Pons (tissue), 1 donor: ENCODE measurements around the gene ANKRD34C.
"Not testable (repeated sequence)": the region's sequence is repeated elsewhere in the genome, so short reads cannot be mapped to it uniquely, and the experiment has no call there.

Experiments
- DNase-seq: peaks from one replicate; pipeline ENCODE4 v3.0.0-alpha.2; 2016; ENCODE audit warnings: low spot score

The ANKRD34C gene

GRCh38 chr15:79310985-79311900 is 28.7 kb downstream of the ANKRD34C start, which contains the start of gene TMED3:
TMED3 (plus strand) TSS chr15:79311112; CDS start chr15:79311250, 138 bp downstream.
- DNase-seq, result peak; percentile 49

- DNase-seq, result no peak
Measured at GRCh38 chr15:79311901-79312553, 29.5 kb downstream of the ANKRD34C start.

GRCh38 chr15:79314186-79314585 is 31.7 kb downstream of the ANKRD34C start:
- no peak for DNase-seq

- DNase-seq, result peak; percentile 2
Measured at GRCh38 chr15:79314811-79315210, 32.3 kb downstream of the ANKRD34C start.

- DNase-seq, result peak; percentile 73
Measured at GRCh38 chr15:79315623-79316328, 33.3 kb downstream of the ANKRD34C start.

- no peak for DNase-seq
Measured at GRCh38 chr15:79316864-79317263, 34.3 kb downstream of the ANKRD34C start.

- not testable (repeated sequence) for DNase-seq
Measured at GRCh38 chr15:79319973-79320372, 37.5 kb downstream of the ANKRD34C start.

GRCh38 chr15:79321876-79322275 is 39.4 kb downstream of the ANKRD34C start:
- no peak for DNase-seq

- no peak for DNase-seq
Measured at GRCh38 chr15:79322306-79322705, 39.8 kb downstream of the ANKRD34C start.

GRCh38 chr15:79322945-79323344 is 40.4 kb downstream of the ANKRD34C start:
- DNase-seq, result no peak

- DNase-seq, result no peak
Measured at GRCh38 chr15:79329171-79329611, 46.7 kb downstream of the ANKRD34C start.
